Measurements from ENCODE around the gene ZNF654.

ZNF654 gene

DNA sequence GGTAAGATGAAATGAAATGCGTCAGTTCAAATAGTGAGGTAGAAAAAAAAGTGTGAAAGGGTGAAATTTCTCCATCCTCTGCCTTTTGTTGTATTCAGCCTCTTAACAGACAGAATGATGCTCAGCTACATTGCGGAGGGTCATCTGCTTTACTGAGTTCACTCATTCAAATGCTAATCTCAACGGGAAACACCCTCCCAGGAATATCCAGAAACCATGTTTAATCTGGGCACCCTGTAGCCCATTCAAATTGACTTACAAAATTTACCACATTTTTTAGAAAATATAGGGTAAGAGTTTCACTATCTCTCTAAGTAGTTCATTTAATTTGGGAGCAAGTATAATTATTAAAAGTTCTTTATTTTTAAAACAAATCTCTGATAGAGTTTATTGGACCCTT lies 133.6 kb downstream of the ZNF654 start:
- no peaks in the 10 kb centered on the region for H3K9me3 ChIP-seq (ENCODE audit: insufficient read depth, low read length)
- DNase-seq (ENCODE audit: low read depth, low spot score): no peak
- H3K27me3 ChIP-seq (ENCODE audit: insufficient read depth, insufficient read length): no peaks in the 10 kb centered on the region
- no peak overlapping the region for H3K9ac ChIP-seq (ENCODE audit: insufficient read length, low read depth)
- no peaks in the 10 kb centered on the region for H3K4me1 ChIP-seq (ENCODE audit: insufficient read depth, insufficient read length)
- TF ChIP-seq SUZ12 (IDR thresholded peaks at IDR 0.05; ENCODE audit: extremely low read depth, insufficient read depth, insufficient read length): no peak
- no peak for TF ChIP-seq ZNF274 (IDR thresholded peaks at IDR 0.05; ENCODE audit: low read depth, low read length)
- TF ChIP-seq YY1 (IDR thresholded peaks at IDR 0.05; ENCODE audit: insufficient read depth, insufficient read length): no peak
- no peak overlapping the region for H3K4me3 ChIP-seq (ENCODE audit: insufficient read length, low read depth)
- no peaks in the 10 kb centered on the region for H3K36me3 ChIP-seq (ENCODE audit: insufficient read depth, insufficient read length, low read length)

Measured in NT2/D1 (cell line).